ENCODE measurements around the gene TCN1. TPM values are rescaled to one million over a fixed set of nuclear protein-coding genes. Genes with fewer than 3 reads are reported as not detected.
A peak's percentile ranks its signal among the peaks of the same experiment; 100 is the strongest.

Gene TCN1
- total RNA-seq, 1 donor from 2014 or later: 1.3 TPM

DNA sequence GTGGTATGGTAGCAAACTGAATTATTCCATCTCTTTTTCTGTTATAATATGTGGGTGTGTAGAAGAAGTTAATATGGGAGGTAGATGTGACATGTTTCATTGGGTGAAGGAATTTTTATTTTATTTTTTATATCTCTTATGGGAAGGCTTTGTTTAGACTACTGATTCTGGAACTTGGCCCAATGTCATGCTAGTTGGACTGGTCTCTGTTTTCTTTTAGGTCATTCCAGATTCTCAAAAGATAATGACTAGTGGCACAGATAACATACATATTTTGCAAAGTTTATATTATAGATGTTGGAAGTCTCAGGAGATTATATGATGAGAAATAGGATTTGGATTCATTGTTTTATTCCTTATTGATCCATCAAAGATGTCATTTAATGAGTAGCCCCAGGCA lies 11.0 kb upstream of the TCN1 start:
- DNase-seq (ENCODE audit: low read depth): no peak
- TF ChIP-seq, protein P1, sequence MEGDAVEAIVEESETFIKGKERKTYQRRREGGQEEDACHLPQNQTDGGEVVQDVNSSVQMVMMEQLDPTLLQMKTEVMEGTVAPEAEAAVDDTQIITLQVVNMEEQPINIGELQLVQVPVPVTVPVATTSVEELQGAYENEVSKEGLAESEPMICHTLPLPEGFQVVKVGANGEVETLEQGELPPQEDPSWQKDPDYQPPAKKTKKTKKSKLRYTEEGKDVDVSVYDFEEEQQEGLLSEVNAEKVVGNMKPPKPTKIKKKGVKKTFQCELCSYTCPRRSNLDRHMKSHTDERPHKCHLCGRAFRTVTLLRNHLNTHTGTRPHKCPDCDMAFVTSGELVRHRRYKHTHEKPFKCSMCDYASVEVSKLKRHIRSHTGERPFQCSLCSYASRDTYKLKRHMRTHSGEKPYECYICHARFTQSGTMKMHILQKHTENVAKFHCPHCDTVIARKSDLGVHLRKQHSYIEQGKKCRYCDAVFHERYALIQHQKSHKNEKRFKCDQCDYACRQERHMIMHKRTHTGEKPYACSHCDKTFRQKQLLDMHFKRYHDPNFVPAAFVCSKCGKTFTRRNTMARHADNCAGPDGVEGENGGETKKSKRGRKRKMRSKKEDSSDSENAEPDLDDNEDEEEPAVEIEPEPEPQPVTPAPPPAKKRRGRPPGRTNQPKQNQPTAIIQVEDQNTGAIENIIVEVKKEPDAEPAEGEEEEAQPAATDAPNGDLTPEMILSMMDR (conservative IDR thresholded peaks at IDR 0.05; ENCODE audit: low read depth, low read length): no peak
- no peak overlapping the region for H3K4me3 ChIP-seq (ENCODE audit: low read depth, low read length)

DNA sequence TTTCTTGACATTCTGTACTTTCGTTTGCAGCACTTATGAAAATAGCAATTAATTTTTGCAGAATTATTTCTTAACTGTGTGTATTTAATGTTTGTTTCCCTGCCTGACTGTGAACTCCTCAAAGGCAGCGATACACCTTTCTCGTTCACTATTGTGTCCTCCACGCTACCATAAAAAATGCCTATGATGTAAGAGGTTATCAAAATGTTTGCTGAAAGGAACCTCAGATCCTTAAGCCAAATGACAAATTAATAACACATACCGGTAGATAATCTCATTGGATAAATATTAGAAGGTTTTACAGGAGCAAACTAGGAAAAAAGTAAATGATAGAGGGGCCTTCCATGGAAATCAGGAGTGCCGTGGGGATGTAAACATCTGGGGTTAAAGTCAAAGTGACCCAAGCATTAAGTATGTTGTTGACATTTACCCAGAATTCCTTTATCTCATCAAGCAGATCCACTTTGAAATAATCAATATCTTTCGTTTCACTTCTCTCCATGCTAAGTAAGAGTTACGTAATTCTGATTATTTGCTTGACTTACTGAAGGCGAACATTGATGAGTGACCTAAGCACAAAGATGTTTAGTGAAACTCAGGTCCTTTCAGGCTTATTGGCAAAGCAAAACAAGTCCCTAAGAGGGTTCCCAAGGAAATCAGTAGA lies 9.7 kb upstream of the TCN1 start:
- no peak overlapping the region for H3K4me3 ChIP-seq (ENCODE audit: low read depth, low read length)
- DNase-seq (ENCODE audit: low read depth): no peak
- TF ChIP-seq, protein P1 (conservative IDR thresholded peaks at IDR 0.05; ENCODE audit: low read depth, low read length): no peak

DNA sequence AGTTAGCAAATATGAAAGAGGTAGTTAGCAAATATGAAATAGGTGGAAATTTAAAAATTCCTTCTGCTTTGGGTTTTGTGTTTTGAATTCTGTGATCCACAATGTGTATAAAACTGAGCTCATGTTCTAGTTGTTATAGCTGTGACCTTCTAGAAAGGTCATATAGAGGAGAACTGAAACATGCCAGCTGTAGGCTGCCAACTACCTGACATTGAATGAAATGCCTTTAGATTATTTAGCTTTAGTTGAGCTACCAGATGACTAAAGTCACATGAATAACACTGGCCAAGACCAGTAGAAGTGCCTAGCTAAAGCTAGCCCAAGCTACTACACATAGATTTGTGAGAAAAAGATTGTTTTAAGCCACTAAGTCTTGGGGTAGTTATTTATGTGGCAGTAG lies 5.8 kb upstream of the TCN1 start:
- TF ChIP-seq, protein P1 (conservative IDR thresholded peaks at IDR 0.05; ENCODE audit: low read depth, low read length): no peak
- H3K4me3 ChIP-seq (ENCODE audit: low read depth, low read length): no peak overlapping the region
- no peak for DNase-seq (ENCODE audit: low read depth)

DNA sequence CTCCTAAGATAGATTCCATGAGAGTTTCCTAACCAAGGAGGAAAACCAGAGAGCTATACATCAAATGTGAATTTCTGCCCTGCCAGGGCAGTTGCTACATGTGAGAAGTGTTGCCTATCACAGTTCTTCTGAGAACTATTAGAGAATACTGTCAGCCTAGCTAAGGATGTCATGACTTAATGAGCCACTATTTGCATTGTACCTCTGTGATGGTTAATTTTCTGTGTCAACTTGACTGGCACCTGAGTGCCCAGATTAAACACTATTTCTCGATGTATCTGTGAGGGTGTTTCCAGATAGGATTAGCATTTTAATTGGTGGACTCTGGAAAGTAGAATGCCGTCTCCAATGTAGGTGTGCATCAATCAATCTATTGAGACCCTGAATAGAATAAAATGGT lies 1.7 kb upstream of the TCN1 start:
- no peak for DNase-seq (ENCODE audit: low read depth)
- H3K4me3 ChIP-seq (ENCODE audit: low read depth, low read length): no peak overlapping the region
- TF ChIP-seq, protein P1 (conservative IDR thresholded peaks at IDR 0.05; ENCODE audit: low read depth, low read length): no peak

DNA sequence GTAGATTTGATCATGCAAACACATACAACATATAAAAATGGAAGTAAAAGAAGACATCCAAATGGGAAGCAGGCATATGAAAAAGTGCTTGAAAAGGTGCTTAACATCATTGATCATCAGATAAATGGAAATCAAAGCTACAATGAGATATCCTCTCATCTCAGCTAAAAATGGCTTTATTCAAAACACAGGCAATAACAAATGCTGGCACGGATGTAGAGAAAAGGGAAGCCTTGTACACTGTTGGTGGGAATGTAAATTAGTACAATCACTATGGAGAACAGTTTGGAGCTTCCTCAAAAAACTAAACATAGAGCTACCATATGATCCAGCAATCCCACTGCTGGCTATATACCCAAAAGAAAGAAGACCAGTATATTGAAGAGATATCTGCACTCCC lies 549 bp upstream of the TCN1 start:
- no peak overlapping the region for H3K4me3 ChIP-seq (ENCODE audit: low read depth, low read length)
- no peak for DNase-seq (ENCODE audit: low read depth)
- TF ChIP-seq, protein P1 (conservative IDR thresholded peaks at IDR 0.05; ENCODE audit: low read depth, low read length): no peak

DNA sequence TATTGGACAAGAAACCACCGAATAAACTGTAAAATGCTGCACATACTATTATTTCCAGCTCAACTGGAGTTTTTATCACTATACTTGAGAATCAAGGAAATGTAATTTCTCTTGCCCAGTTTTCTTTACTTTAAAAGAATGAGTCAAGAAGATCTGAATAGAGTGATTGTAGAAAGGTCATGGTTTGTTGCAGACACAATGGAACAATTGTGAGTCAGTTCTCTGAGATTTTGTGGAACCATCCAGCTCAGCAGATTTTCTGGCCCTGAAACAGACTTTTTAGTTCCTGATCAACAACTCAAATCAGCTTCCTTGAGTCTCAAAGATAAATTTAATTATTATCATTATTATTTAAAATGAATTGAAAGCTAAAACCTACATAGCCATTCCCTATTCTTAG lies 1.3 kb downstream of the TCN1 start:
- TF ChIP-seq, protein P1 (conservative IDR thresholded peaks at IDR 0.05; ENCODE audit: low read depth, low read length): no peak
- peak; percentile 74 for DNase-seq (ENCODE audit: low read depth)
- no peak overlapping the region for H3K4me3 ChIP-seq (ENCODE audit: low read depth, low read length)

DNA sequence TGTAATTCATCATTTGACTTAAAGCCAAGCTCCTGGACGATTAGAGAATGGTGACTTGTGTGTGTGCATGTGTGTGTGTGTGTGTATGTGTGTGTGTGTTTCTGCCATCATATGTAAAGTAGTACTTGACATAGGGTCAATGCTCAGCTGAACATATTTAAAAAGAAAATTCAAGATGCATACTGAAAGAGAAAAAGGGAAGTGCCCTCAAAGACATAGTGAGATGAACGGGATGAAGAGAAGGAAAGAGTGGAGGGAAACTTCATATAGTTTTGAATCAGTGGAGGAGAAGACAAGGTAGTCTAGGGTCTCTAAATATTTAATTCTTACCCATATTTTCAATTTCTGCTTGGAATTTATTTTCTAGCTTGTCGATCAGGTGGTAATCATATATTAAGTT lies 4.0 kb downstream of the TCN1 start:
- no peak overlapping the region for H3K4me3 ChIP-seq (ENCODE audit: low read depth, low read length)
- TF ChIP-seq, protein P1 (conservative IDR thresholded peaks at IDR 0.05; ENCODE audit: low read depth, low read length): no peak
- DNase-seq (ENCODE audit: low read depth): no peak
